Memory B cell (primary cell): ENCODE data around the gene RABGAP1L.
A peak's percentile ranks its signal among the peaks of the same experiment; 100 is the strongest.
"Not testable (repeated sequence)": the region's sequence is repeated elsewhere in the genome, so short reads cannot be mapped to it uniquely, and the experiment has no call there.

Experiments used
- ATAC-seq: fragments of 150-1000 bp; cut with Tn5 transposase; 2 replicates; pipeline ENCODE4 v1.10.0; 2021; ENCODE audit warnings: low read depth, mild to moderate bottlenecking, moderate library complexity
- DNase-seq, 2 donors: peaks; one replicate each; pipeline ENCODE4 v3.0.0; 2022; ENCODE audit warnings: low spot score in 2 of 2
- H3K27ac Mint-ChIP-seq: one replicate; pipeline ENCODE4 v1.8.0; 2022; ENCODE audit warnings: mild to moderate bottlenecking, moderate library complexity, mixed read lengths
- H3K27me3 Mint-ChIP-seq: one replicate; pipeline ENCODE4 v1.8.0; 2022; ENCODE audit warnings: mixed read lengths
- H3K36me3 Mint-ChIP-seq: one replicate; pipeline ENCODE4 v1.8.0; 2022; ENCODE audit warnings: mild to moderate bottlenecking, mixed read lengths
- H3K4me1 Mint-ChIP-seq: one replicate; pipeline ENCODE4 v1.8.0; 2022; ENCODE audit warnings: mixed read lengths
- H3K4me3 Mint-ChIP-seq: one replicate; pipeline ENCODE4 v1.8.0; 2022; ENCODE audit warnings: mild to moderate bottlenecking, moderate library complexity, mixed read lengths
- H3K9me3 Mint-ChIP-seq: one replicate; pipeline ENCODE4 v1.8.0; 2022; ENCODE audit warnings: mixed read lengths

RABGAP1L gene

DNA sequence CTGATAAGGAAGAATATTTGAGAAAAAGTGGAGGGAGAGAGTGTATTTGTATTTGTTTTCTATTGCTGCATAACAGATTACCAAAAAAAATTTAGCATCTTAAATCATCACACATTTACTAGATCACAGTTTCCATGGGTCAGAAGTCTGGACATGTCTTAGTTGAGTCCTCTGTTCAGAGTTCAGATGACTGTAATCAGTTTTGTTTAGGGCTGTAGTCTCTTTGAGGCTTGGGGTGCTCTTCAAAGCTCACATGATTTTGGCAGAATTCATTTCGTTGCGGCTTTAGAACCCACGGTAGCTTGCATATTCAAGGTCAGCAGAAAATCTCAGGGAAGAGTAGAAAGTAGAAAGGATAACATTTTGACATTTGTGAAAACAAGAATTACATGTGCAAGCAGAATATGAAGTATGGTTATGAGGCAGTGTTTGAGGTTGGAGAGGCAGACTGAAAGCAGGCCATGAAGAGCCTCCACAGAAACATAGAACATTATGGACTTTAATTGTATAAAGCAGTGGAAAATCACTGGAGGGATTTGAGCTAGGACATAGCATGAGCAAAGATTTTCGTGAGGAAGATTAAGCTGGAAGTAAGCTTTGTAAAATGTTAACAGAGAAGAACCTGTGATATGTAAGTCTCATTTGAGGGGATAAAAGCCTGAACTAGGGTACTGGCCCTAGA is 177.8 kb downstream of the RABGAP1L start:
- Mint-ChIP-seq H3K4me3 (no peak overlapping the region), H3K36me3 (peaks cover 14% of the 10 kb centered on the region), H3K27ac (peak overlapping the region; percentile 32), H3K27me3 (no peaks in the 10 kb centered on the region), H3K4me1 (peaks cover 18% of the 10 kb centered on the region), H3K9me3 (peaks cover 7% of the 10 kb centered on the region)
- no peak for ATAC-seq
- no peak for DNase-seq

DNA sequence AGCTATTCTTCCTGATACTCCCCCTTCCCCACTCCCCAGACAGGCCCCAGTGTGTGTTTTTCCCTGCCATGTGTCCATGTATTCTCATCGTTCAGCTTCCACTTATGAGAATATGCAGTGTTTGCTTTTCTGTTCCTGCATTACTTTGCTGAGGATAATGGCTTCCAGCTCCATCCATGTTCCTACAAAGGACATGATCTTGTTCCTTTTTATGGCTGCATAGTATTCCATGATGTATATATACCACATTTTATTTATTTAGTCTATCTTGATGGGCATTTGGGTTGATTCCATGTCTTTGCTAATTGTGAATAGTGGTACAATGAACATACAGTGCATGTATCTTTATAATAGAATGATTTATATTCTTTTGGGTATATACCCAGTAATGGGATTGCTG is 181.1 kb downstream of the RABGAP1L start:
- not testable (repeated sequence) for H3K36me3 Mint-ChIP-seq, H3K27ac Mint-ChIP-seq, H3K9me3 Mint-ChIP-seq, H3K27me3 Mint-ChIP-seq, H3K4me3 Mint-ChIP-seq, ATAC-seq, DNase-seq
- H3K4me1 Mint-ChIP-seq: peaks cover 18% of the 10 kb centered on the region

DNA sequence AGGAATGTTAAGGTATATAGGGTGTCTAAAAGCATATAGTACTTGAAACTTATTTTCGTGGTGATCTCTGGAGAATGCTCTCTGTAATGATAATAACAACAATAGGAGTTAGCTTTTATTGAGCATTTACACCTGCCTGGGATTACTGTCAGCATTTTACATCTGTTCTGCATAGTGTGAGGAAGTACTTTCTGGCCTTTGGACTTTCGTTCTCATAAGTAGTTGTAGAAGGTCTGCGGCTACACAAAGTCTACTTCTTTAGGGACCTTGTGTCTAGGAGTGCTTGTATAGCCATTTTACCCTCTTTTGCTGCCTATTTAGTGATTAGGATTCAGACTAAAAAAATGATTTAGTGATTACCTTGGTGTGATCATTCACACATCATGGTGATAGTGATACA is 184.8 kb downstream of the RABGAP1L start:
- H3K27me3 Mint-ChIP-seq: no peaks in the 10 kb centered on the region
- ATAC-seq (peak; percentile 54), DNase-seq (no peak)
- H3K36me3 Mint-ChIP-seq: peaks cover 24% of the 10 kb centered on the region
- peaks cover 15% of the 10 kb centered on the region for H3K4me1 Mint-ChIP-seq
- H3K9me3 Mint-ChIP-seq: peaks cover 15% of the 10 kb centered on the region
- H3K27ac Mint-ChIP-seq: peak overlapping the region; percentile 38
- H3K4me3 Mint-ChIP-seq: peak overlapping the region; percentile 4

DNA sequence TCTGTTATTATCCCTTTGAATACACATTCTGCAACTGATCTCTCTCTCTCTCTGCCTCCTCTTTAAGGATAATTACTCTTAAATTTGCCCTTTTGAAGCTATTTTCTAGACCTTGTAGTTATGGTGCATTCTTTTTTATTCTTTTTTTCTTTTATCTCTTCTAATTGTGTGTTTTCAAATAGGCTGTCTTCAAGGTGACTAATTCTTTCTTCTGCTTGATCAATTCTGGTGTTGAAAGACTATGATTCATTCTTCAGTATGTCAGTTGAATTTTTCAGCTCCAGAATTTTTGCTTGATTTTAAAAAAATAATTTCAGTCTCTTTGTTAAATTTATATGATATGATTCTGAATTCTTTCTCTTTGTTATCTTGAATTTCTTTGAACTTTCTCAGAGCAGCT is 192.8 kb downstream of the RABGAP1L start:
- DNase-seq (no peak), ATAC-seq (no peak)
- Mint-ChIP-seq H3K27ac (no peak overlapping the region), H3K9me3 (peaks cover 3% of the 10 kb centered on the region), H3K4me3 (no peak overlapping the region), H3K4me1 (peaks cover 10% of the 10 kb centered on the region), H3K36me3 (peaks cover 28% of the 10 kb centered on the region), H3K27me3 (no peaks in the 10 kb centered on the region)

DNA sequence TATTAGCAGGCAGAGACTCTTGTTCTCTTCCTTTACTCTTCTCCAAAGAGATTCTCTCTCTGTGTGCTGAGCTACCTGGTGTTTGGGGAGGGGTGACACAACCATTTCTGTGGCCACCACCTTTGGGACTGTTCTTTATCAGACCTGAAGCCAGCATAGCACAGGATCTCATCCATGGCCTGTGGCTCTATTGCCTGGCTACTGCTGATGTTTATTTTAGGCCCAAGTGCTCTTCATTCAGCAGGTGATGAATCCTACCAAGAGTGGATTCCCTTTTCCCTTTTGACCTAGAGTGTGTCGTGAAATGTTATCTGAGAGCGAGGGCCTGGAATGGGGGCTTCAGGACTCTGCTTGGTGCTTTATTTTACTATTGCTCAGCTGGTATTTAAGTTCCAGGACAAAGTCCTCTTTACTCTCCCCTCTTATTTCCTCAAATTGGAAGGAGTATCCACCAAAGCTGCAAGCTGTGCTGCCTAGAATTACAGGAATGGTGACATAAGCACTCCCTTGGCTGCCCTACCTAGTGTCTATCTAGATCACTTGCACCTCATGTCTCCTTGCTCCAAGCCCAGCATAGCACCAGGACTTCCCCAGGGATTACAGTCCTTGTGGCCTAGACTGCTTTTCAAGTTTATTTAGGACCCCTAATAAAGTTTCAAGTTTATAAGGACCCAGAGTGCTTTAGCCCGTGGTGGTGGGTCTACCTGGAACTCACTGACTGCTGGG is 193.7 kb downstream of the RABGAP1L start:
- no peak overlapping the region for H3K27ac Mint-ChIP-seq
- H3K27me3 Mint-ChIP-seq: no peaks in the 10 kb centered on the region
- peaks cover 22% of the 10 kb centered on the region for H3K36me3 Mint-ChIP-seq
- DNase-seq (no peak), ATAC-seq (no peak)
- H3K9me3 Mint-ChIP-seq: peaks cover under 1% of the 10 kb centered on the region
- no peak overlapping the region for H3K4me3 Mint-ChIP-seq
- H3K4me1 Mint-ChIP-seq: peaks cover 10% of the 10 kb centered on the region

DNA sequence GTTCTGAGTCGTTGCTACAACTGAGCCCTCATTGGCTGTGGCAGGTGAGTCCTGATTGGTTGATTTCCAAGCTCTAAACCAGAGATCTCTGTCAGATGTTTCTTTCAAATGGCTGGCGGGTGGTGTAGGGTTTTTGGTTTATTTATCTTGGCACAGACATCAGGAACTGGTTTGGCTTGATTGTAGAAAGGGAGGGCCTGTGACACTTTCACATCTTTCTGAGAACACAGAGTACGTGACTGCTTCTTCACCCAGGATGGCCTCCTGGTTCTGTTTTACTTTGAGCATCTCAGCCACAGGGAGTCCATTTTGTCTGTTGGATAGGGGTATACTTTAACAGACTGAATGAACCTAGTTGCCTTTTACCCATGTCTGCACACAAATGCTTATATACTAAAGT is 199.0 kb downstream of the RABGAP1L start:
- H3K36me3 Mint-ChIP-seq: peaks cover 23% of the 10 kb centered on the region
- H3K4me1 Mint-ChIP-seq: peaks cover 16% of the 10 kb centered on the region
- no peaks in the 10 kb centered on the region for H3K27me3 Mint-ChIP-seq
- H3K9me3 Mint-ChIP-seq: no peaks in the 10 kb centered on the region
- ATAC-seq: no peak
- DNase-seq: no peak
- H3K27ac Mint-ChIP-seq: no peak overlapping the region
- no peak overlapping the region for H3K4me3 Mint-ChIP-seq

DNA sequence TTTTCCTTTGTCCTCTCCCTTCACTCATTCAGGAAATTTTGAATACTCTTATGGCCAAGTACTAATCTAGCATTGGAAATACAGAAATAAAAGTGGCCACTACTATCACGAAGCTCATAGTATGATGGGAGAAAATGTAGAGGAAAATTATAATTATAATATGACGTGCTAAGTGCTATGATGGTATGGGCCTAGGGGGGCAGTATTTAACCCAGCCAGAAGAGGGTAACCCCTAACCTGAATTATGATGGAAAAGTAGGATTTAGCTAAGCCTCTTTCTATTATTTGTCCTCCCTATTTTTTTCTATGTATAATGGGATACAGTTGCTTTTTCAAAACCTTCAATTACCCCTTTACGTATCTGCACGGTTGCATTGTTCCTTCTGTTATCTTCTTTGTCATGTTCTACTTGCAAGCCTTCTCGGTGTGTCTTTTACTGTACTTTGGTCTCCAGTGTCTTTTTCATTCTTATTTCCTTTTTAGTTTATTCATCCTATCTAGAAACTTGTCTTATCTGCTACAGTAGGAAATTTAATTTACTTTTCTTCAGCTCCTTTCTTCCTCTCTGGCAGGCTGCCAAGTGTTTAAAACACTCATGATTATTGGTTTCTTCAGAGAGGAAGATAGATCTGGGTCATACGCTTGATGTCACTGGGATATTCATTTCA is 199.6 kb downstream of the RABGAP1L start:
- DNase-seq (no peak), ATAC-seq (no peak)
- no peaks in the 10 kb centered on the region for H3K27me3 Mint-ChIP-seq
- no peak overlapping the region for H3K4me3 Mint-ChIP-seq
- peaks cover 15% of the 10 kb centered on the region for H3K4me1 Mint-ChIP-seq
- H3K36me3 Mint-ChIP-seq: peaks cover 19% of the 10 kb centered on the region
- H3K9me3 Mint-ChIP-seq: no peaks in the 10 kb centered on the region
- H3K27ac Mint-ChIP-seq: no peak overlapping the region

DNA sequence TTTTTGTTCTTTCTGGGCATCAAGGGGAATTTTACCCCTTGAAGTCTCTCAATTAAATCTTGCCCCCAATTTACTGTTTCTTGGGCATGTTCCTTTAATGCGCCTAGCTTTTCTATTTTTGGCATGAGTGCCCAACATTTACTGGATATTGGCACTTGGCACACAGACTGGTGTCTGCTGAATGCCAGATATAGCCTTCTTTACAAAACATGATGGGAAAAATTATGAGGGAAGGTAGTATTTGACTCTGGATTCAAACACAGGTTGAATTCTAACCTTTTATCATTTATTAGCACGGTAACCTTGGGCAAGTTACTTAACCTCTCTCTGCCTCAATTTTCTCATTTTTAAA is 200.1 kb downstream of the RABGAP1L start:
- peaks cover 15% of the 10 kb centered on the region for H3K4me1 Mint-ChIP-seq
- no peaks in the 10 kb centered on the region for H3K27me3 Mint-ChIP-seq
- H3K36me3 Mint-ChIP-seq: peaks cover 19% of the 10 kb centered on the region
- no peak overlapping the region for H3K27ac Mint-ChIP-seq
- H3K4me3 Mint-ChIP-seq: no peak overlapping the region
- no peaks in the 10 kb centered on the region for H3K9me3 Mint-ChIP-seq
- no peak for DNase-seq
- no peak for ATAC-seq

DNA sequence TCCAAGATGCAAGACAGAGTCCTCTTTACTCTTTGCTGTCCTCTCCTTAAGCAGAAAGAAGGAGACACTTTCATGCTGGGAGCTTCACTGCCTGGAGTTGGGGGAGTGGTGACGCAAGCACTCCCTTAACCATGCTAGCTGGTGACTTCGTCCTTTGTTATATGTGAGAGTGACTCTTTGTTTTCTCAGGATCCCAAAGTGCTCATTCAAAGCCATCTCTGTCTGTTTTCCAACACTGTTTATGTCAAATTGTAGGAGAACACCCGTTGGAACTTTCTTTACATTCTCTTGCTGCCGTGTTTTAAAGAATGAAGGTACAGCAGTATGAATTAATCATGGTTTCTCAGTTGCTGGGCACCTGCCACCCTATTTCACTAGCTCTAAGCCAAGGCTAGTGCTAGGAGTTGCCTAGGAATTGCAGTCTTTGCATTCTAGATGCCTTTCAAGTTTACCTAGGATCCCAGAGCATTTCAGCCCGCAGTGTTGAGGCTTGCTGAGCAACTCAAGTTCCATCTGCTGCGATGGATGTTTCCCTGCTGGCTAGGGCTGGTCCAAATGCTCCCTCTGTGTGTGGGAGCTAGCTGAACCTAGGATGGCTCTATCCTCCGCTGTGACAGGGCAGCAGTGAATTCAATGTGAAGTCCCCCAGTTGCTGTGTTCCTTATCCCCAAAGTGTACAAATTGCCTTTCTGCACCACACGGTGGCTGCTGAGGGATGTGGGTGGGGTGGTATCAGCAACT is 205.8 kb downstream of the RABGAP1L start:
- Mint-ChIP-seq H3K36me3 (peaks cover 15% of the 10 kb centered on the region), H3K4me1 (peaks cover 20% of the 10 kb centered on the region), H3K9me3 (no peaks in the 10 kb centered on the region), H3K4me3 (no peak overlapping the region), H3K27ac (peak overlapping the region; percentile 47), H3K27me3 (no peaks in the 10 kb centered on the region)
- ATAC-seq: no peak
- DNase-seq: no peak

DNA sequence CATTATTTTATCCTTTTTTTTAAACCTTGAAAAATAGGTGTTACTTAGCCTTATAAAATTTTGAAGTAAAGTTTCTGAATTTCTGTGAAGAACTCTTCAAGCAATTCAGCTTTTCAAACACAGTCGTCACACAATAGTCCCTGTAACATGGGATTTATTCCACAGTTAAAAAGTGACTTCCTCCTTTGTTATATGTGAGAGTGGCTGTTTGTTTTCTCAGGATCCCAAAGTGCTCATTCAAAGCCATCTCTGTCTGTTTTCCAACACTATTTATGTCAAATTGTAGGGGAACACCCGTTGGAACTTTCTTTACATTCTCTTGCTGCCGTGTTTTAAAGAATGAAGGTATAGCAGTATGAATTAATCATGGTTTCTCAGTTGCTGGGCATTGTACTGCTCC is 207.6 kb downstream of the RABGAP1L start:
- Mint-ChIP-seq H3K27me3 (no peaks in the 10 kb centered on the region), H3K4me3 (no peak overlapping the region), H3K36me3 (peaks cover 11% of the 10 kb centered on the region), H3K27ac (peak overlapping the region; percentile 26), H3K4me1 (peaks cover 18% of the 10 kb centered on the region), H3K9me3 (no peaks in the 10 kb centered on the region)
- DNase-seq (no peak), ATAC-seq (no peak)

DNA sequence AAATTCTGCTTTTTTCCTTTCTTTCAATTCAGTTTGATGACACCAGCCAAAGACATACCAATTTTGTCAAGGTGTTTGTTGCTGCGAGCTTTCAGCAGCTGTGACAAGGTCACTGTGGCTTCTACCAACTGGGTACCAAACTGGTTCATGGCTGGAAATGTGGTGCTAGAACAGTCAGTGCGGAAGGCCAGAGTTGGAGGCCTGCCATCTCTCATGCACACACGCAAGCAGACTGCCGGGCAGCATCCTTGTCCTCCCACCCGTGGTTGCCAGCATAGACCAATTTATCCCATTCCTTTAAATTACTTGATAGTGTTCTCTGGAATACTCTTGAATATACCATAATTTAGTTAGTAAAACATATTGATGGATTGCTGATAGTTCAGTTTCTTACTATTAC is 208.6 kb downstream of the RABGAP1L start:
- Mint-ChIP-seq H3K27ac (no peak overlapping the region), H3K4me1 (peaks cover 9% of the 10 kb centered on the region), H3K27me3 (no peaks in the 10 kb centered on the region), H3K36me3 (peaks cover 8% of the 10 kb centered on the region), H3K4me3 (no peak overlapping the region), H3K9me3 (no peaks in the 10 kb centered on the region)
- ATAC-seq (no peak), DNase-seq (no peak)

DNA sequence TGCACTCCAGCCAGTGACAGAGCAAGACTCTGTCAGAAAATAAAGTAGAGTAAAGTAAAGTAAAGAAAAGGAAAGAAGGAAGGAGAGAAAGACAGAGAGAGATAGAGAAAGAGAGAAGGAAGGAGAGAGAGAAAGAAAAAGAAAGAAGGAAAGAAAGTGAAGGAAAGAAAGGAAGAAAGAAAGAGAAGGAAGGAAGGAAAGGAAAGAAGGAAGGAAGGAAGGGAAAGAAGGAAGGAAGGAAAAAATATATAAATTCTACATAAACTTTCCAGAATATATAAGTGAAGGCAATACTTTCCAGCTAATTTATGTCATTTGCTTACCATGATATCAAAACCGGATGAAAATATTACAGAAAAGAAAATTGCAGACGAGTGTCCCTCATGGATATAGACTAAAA is 216.7 kb downstream of the RABGAP1L start:
- H3K27ac Mint-ChIP-seq: no peak overlapping the region
- peaks cover 32% of the 10 kb centered on the region for H3K36me3 Mint-ChIP-seq
- no peaks in the 10 kb centered on the region for H3K4me1 Mint-ChIP-seq
- H3K9me3 Mint-ChIP-seq: peaks cover 7% of the 10 kb centered on the region
- H3K27me3 Mint-ChIP-seq: no peaks in the 10 kb centered on the region
- ATAC-seq (no peak), DNase-seq (no peak)
- H3K4me3 Mint-ChIP-seq: no peak overlapping the region

DNA sequence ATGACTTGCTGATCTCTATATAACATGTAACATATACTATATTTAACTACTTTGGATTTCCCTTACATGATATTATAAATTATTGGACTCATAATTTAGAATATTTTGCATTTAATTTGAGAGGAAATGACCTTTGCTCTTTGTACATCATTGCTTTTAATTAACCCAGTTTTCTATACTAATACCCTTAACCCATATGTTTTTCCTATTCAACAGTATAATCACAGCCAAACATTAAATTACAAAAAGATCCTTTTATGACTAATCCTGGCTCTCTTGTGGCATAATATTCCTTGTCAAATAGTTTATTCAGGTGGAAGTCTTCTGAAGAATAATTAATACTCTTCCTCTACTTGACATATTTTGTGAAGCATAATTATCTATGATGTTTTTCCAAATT is 232.4 kb downstream of the RABGAP1L start:
- H3K4me1 Mint-ChIP-seq: no peaks in the 10 kb centered on the region
- H3K36me3 Mint-ChIP-seq: peaks cover 34% of the 10 kb centered on the region
- no peaks in the 10 kb centered on the region for H3K27me3 Mint-ChIP-seq
- H3K4me3 Mint-ChIP-seq: no peak overlapping the region
- ATAC-seq: no peak
- peaks cover 4% of the 10 kb centered on the region for H3K9me3 Mint-ChIP-seq
- no peak for DNase-seq
- no peak overlapping the region for H3K27ac Mint-ChIP-seq

DNA sequence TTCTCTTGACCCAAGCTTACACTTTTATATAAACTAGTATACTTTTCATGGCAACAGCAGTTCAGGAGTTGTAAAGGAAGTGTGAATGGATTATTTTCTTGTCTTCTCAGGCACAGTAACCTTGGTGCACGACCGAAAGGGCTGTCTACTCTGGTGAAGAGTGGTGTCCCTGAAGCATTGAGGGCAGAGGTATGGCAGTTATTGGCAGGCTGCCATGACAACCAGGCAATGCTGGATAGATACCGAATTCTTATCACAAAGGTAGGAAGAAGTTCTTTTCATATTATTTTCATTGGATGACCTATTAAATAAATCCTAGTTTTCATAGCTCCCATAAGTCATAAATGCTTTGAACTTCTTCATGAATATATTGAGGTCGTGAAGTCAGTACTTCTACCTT is 234.6 kb downstream of the RABGAP1L start:
- Mint-ChIP-seq H3K4me3 (no peak overlapping the region), H3K27ac (peak overlapping the region; percentile 61), H3K27me3 (no peaks in the 10 kb centered on the region), H3K4me1 (no peaks in the 10 kb centered on the region), H3K36me3 (peaks cover 47% of the 10 kb centered on the region), H3K9me3 (peaks cover 4% of the 10 kb centered on the region)
- DNase-seq (no peak), ATAC-seq (no peak)
